ENCODE measurements around the gene NFKBIL1.

DNA sequence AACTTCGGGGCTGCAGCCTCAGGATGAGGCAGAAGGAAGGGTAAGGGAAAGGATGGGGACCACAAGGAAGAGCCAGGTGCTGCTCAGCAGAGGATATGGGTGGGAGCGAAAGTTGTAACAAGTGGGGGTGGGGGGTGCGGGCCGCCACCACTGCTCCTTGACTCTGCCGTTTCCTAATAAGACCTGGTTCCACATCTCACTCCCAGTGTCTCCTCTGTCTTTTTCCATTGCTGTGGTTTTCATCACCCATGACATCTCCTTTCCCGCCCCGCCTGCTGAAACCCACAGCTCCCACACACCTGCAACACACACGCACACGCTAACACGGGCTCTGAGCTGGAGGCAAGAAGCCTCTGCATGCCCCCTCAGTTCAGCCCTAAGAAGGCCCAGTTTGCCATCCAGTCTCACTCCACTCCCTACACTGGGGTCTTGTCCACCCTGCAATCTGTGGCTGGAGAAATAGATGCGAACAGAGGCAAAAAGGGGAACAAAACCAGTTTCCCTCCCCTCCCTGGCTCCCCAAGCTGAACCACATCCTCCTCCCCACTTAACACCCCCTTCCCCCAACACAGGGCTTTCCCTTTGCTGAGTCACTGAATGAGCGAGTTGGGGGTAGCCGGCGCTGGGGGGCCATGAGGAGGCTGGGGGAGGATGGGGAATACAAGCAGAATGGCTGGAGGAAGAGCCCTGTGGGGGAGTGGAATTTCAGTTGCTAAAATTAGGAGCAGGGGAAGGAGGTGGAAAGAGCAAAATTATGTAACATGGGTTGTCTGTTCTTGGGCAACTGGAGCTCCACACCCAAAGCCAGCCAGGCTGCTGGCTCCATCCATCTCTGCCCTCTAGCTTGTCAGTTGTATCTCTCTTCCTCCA lies 11.5 kb downstream of the NFKBIL1 start:
- TF ChIP-seq POLR2AphosphoS5 (IDR thresholded peaks at IDR 0.05) (no peak), EP300 (IDR thresholded peaks at IDR 0.05) (no peak)
- TF ChIP-seq, protein P1, sequence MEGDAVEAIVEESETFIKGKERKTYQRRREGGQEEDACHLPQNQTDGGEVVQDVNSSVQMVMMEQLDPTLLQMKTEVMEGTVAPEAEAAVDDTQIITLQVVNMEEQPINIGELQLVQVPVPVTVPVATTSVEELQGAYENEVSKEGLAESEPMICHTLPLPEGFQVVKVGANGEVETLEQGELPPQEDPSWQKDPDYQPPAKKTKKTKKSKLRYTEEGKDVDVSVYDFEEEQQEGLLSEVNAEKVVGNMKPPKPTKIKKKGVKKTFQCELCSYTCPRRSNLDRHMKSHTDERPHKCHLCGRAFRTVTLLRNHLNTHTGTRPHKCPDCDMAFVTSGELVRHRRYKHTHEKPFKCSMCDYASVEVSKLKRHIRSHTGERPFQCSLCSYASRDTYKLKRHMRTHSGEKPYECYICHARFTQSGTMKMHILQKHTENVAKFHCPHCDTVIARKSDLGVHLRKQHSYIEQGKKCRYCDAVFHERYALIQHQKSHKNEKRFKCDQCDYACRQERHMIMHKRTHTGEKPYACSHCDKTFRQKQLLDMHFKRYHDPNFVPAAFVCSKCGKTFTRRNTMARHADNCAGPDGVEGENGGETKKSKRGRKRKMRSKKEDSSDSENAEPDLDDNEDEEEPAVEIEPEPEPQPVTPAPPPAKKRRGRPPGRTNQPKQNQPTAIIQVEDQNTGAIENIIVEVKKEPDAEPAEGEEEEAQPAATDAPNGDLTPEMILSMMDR (IDR thresholded peaks at IDR 0.05), result no peak
